NCI-H146 treated with DMSO at 0.1 percent for 48 hours (cell line): ENCODE measurements around the gene NCOA1.
"Not testable (repeated sequence)": the region's sequence is repeated elsewhere in the genome, so short reads cannot be mapped to it uniquely, and the experiment has no call there.

Source experiments
- DNase-seq: peaks from one replicate; lab custom pipeline; 2025; ENCODE audit not compliant: unreplicated experiment; lab: John Stamatoyannopoulos, UW

NCOA1 gene

DNA sequence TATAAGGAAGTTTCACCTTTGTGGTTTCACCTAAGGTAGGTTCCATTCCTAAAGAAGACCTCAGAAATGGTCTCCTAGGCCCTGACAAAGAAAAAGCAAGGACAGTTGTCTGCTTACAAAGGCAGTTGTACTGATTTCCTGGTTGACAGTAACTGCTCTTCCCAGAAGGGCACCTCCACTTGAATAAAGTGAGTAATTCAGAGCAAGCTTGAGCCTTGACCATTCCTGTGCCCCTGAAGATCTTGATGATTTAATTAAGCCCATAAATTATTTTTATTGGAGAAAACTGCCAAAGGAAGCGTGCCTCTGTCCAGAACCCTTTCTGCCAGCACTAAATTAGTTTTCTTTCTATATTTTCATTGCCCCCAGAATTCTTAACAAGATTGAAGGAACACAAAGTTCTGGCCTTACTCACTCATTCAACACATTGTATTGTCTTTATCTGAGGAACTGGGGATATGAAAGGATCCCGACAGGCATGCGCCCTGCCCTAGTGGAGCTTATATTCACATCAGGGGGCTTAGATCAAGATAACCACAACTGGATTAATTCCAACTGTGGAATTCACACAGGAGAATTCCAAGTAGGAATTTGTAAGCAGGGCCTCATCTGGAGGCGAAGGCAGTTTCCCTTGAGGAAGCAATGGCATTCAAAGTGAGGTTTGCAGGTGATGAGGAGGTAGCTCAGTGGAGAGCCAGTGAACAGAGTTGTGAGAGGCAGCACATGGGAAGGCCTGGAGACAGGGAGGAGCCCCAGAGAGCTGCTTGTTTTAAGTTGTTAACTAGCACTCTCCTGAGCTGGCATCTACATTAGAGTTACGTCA is 280.9 kb downstream of the NCOA1 start:
- no peak for DNase-seq

DNA sequence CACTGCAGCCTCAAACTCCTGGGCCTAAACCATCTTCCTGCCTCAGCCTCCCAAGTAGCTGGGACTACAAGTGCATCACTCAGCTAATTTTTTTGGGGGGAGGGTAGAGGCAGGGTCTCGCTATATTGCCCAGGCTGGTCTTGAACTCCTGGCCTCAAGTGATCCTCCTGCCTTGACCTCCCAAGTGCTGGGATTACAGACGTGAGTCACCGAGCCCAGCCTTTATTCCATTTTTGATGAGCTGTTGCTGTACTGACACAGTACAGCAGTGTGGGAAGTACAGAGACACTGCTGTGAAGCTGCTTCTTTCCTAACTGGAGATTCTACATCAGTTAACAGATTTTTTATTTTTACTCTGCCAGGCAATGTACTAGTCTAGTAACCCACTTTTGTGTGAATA is 283.3 kb downstream of the NCOA1 start:
- DNase-seq, result no peak

DNA sequence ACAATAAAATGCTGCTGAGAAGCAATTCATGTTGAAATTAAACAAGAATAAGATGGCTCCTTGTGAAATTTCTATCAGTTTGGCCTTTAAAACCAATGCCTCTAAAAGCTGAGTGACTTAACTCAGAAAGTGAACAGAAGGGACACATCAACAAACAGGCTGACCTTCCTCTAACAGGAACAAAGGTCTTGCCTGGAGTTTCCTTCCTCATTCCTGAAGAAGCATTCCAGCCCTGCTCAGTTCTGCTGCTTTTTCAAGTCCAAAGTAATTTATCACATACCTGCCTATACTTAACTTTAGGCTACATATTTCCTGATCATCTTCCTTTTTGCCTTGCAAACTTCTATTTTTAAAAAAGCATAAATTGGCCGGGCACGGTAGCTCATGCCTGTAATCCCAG is 288.1 kb downstream of the NCOA1 start:
- no peak for DNase-seq

DNA sequence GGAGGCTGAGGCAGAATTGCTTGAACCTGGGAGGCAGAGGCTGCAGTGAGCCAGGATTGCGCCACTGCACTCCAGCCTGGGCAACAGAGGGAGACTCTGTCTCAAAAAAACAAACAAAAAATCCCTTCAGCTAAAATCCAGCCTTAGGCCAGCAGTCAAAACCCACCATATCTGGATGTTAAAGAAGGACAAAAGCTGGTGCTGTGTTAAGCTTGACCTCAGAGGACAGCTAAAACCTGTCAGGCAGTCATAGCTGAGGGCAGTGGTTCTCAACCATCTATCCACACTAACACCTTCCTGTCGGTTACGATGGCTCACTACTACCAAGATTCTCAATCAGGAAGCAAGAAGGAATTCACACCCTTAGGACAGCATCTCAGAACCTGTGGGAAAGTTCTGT is 292.6 kb downstream of the NCOA1 start:
- no peak for DNase-seq

DNA sequence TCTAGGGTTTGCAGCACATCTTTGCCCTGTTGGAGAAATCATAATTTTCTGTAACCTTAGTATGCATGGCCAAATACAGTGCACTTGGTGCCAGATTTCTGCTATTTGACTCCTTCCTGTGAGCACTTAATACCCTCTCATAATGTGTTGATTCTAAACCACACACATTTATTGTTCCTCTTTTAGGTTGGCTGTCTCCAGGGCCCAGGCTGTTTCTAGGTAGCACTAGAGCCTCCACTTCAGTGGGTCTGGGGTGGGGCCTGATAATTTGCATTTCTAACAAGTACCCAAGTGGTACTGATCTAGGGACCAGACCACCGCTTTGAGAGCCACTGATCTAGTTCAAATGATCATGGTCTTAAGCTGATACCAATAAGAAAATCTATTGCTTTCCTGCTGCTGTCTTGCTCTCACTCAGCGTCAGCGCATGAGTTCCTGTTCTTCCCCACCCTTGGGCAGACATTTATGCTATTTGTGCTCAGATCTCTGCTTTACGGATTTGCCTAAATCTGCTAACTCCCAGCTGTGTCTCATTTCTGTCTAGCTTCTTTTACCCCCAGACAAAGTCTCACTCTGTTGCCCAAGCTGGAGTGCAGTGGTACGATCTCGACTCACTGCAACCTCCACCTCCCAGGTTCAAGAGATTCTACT is 294.7 kb downstream of the NCOA1 start:
- DNase-seq, result no peak

DNA sequence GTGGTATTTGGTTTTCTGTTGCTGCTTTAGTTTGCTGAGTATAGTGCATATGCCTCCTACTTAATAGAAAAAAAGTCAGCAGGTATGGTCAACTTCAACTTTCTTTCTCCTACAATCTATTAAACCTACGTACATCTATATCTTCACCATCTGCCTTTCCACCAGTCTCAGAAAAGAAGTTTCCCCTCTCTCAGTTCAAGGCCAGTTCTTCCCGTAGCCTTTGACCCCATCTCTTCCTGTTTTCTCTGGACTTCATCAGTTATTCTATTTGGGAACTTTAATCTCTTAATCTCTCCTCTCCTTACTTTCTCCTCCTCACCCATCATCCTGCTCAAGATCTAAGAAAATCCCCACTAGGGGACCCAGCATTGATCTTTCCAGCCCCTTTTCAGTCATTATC is 296.5 kb downstream of the NCOA1 start:
- no peak for DNase-seq

DNA sequence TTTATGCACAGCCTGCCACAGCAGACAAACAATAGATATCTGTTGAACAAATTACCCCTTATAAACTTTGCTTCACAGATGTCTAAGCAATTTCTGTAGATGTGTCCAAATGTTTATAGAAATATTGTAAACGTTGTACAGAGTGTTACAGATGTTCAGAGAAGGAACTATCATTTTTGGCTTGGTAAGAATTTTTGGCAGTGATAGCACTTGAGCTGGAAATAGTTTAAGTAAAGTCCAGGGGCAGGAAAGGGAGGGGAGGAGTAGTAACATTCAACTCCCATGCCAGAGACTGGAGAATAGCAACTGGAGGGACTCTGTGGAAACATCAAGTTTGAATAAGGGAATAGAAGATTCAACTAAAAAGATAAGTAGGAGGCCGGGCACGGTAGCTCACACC is 297.8 kb downstream of the NCOA1 start:
- DNase-seq, result no peak

DNA sequence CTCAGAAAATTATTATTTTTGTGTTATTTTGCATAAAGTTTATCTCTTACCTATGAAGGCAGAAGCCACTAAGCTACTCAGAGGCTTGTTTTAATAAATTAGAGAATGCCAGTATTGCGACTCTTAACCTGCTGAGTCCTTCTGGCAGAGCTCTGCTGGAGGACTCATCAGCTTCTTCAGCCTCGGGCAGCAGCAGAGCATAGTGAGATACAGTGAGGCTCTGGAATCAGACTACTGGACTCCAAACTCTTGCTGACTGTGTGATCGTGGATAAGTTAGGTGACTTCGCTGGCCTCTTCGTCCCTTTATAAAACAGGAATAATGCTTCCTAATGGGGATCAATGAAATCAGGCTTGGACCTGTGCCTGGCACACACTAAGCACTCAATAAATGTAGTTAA is 300.4 kb downstream of the NCOA1 start:
- DNase-seq, result no peak

DNA sequence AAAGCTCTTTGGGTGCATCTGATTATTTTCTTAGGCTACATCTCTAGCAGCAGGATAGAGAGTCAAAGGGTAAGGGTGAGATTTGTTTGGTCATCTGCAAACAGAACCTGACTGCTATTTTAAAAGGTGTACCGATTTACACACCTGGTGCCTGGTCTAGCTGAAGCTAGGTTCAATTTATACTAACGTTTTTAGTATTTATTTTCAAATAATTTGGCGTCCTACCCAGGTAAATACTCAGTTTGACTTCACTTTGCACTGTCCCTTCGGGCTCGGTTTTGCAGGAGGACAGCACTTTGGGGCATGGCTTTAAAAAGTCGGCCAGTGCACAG is 301.5 kb downstream of the NCOA1 start:
- peak; percentile 67 for DNase-seq

DNA sequence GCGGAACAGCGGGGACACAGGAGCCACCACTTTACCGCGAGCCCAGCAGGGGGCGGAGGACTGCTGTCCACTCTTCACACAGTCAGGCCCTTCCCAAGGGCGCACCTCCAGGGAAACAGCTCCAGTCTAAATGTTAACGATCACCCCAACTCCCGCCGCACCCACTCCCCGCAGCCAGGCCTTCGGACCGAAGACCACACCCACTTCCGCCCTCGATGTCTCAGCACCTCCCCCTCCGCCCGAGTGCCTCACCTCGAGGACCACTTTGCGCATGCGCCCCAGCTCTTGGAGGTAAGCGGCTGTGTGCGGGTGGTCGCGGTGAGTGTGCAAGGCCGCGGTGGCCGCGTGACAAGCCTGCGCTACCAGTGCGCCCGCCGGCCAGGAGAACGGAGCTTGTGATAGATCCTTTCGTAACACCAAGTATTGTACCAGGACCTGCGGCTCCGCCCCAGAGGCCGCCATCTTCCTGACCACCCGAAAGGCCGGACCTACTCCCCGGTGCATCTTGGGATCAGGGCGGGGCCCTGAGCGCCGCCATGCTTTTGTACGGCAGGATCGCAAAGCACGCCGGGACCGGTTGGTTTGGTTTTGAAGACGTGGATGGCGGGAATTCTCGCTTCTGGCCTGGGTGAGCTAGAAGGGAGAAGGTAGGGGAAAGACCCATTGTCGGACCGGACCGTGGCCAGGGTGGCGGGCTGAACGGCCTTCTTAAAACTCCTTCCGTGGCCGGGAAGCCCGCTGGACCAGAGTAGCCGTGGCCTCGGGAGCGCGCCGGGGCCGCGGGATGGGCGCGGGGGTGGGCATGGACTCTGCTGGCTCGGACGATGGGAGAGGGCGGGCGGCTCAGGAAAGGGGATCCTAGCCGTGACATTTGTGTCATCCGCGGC is 302.1 kb downstream of the NCOA1 start, which contains the start of the genes CENPO and PTRHD1:
Gene CENPO, plus strand, starts transcription at position 552 of the 887 bp plus-strand sequence. CDS start 495 bp downstream, outside the sequence.
Gene PTRHD1, minus strand, starts transcription at position 518 of the 887 bp plus-strand sequence. Its CDS starts 14 bp downstream, at position 504.
- DNase-seq, result peak; percentile 95

DNA sequence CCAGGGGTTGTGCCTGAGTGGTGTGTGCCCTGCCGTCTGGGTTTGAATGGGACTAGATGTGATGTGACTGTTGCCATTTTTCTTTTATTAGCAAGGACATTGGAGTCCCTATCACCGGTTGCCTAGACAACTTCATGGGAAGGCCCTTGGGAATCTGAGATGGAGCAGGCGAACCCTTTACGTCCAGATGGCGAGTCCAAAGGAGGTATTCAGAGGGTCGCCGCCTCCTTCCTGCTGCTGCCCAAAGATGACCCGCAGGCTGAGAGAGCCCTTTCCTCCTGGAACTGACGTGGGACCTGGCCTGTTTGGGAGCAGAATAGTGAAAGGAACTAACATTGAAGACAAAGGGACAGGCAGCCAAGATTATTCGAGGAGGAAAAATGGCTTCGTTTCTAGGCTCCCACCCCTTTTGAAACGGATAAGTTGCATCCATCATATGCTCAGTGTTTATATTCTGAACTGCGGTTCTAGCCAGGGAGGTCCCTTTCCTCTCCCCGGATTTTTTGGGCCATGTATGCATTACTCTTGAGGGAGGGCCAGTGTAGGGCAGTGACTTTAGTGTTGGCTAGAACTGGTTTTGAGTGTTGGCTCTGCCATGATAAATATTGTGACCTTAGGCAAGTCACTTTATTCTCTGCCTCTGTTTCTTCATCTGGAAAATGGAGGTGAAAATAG is 302.8 kb downstream of the NCOA1 start:
- DNase-seq, result no peak

DNA sequence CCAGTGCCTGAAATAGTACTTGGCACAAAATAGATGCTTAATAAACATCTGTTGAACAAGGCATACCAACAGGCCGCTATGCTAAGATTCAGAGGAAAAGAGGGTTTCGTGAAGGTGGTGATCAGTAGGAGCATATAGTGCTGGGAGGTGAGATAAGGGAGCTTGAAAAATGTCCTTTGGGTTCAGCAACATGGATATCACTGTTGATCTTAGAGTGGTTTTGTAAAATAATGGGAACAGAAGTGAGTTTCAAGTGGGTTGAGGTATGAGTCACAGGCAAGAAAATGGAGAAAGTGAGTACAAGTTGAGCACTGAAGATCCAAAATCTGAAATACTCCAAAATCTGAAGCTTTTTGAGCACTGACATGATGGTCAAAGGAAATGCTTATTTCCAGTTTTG is 306.6 kb downstream of the NCOA1 start:
- DNase-seq, result no peak

DNA sequence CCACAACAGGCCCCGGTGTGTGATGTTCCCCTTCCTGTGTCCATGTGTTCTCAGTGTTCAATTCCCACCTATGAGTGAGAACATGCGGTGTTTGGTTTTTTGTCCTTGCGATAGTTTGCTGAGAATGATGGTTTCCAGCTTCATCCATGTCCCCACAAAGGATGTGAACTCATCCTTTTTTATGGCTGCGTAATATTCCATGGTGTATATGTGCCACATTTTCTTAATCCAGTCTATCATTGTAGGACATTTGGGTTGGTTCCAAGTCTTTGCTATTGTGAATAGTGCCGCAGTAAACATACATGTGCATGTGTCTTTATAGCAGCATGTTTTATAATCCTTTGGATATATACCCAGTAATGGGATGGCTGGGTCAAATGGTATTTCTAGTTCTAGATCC is 309.4 kb downstream of the NCOA1 start:
- DNase-seq, result not testable (repeated sequence)

DNA sequence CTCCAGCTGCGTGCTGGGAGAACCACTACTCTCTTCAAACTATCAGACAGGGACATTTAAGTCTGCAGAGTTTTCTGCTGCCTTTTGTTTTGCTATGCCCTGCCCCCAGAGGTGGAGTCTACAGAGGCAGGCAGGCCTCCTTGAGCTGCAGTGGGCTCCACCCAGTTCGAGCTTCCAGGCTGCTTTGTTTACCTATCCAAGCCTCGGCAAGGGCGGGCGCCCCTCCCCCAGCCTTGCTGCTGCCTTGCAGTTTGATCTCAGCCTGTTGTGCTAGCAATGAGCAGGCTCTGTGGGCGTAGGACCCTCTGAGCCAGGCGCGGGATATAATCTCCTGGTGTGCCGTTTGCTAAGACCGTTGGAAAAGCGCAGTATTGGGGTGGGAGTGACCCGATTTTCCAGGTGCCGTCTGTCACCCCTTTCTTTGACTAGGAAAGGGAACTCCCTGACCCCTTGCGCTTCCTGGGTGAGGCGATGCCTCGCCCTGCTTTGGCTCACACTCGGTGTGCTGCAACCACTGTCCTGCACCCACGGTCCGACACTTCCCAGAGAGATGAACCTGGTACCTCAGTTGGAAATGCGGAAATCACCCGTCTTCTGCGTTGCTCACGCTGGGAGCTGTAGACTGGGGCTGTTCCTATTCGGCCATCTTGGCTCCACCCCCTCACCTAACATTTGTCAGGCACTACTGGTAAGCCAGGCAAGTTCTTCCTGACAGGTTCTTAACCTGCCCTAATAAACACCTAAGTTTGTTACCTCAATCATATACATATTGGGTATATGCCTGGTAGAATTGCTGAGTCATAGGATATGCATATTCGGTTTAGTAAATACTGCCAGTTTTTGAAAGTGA is 315.0 kb downstream of the NCOA1 start:
- DNase-seq, result not testable (repeated sequence)

DNA sequence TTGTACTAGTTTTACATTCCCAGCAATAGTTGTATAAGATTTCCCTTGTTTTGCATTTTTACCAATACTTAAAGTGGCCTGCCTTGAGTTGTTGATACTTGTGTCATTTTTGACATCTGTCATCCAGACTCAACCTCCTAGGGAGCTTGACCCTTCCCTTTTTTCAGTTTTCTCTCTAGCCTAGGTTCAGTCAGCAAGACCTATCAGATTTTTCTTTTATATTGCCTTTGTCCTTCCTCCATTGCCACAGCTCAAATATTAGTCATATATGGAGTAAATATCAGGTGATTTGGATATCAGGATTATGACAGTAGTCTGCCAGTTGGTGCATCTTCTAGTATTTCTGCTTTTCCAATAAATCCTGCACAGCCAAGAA is 315.6 kb downstream of the NCOA1 start:
- no peak for DNase-seq

DNA sequence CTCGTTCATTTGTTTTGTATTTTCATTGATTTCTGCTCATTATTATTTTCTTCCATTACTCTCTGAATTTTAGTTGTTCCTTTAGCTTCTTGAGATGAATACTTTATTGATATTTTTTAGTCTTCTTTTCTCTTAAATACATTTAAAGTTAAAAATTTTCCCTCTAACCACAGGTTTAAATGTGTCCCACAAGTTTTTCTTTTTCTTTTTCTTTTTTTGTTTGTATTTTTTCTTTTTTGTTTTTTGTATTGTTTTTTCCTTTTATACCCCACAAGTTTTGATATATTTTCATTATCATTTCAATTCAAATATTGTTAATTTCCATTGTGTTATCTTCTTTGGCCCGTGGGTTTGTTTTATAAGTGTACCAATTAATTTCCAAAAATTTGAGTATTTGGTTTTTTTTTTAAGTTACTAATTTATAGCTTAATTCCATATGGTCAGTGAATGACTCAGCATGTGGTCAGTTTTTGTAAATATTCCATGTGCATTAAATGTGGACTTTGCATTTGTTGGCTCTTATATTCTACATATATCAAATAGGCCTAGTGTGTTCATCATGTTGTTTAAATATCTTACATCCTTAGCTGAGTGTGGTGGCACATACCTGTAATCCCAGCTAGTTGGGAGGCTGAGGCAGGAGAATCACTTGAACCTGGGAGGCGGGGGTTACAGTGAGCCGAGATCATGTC is 318.4 kb downstream of the NCOA1 start:
- no peak for DNase-seq

DNA sequence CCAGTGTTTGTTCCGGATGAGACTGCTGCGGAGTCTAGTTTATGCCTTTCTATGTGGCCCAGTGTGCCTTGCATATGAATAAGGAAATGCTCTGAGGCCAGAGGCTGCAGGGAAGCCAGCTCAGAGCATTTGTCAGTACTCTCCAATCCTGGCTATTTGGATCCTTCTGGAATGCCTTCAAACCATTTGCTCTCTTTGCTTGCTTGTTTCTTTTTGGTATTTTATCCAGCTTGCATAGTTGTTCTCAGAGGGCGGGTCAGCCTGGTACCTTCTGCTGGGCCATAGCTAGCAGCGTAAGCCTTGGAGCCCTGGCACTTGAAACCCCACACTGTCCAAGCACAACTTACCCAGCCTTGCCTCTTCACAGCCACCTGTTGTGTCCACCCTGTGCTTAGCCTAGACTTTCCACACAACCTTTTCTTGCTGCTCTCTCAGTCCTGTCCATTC is 322.7 kb downstream of the NCOA1 start:
- no peak for DNase-seq

DNA sequence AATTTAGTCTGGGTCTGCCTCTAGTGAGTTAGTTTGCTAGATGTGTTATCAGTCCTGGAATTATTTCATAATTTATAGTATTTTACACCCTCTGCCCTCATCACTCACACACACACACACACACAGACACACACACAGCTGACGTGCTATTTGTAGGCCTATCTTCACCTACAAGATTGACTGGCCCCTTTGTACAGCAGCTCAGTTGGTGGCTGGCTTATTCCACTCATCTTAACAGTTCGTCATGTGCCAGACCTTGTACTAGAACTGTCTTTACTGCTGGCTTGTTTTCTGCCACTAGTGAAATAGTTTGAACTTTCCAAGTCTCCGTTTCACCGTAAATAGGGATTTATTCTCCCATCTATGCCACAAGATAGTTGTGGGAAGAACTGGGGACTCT is 323.5 kb downstream of the NCOA1 start:
- DNase-seq, result no peak

DNA sequence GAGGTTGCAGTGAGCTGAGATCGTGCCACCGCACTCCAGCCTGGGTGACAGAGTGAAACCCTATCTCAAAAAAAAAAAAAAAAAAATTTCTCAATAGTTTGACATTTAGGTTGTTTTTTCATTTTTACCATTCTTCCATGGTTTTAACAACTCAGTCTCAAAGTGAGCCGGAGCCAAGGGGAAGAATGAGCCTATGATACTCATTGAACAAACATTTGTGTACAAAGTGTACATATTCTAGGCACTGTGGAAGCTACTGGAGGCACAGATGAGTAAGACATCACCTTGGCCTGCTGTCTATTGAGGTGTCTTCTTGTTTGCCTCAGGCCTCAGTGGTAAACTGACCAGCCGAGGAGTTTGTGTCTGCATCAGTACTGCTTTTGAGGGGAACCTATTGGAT is 324.1 kb downstream of the NCOA1 start:
- no peak for DNase-seq
